HG03039 (cell line): ENCODE measurements around the gene TMEM132E.
"Not testable (repeated sequence)": the region's sequence is repeated elsewhere in the genome, so short reads cannot be mapped to it uniquely, and the experiment has no call there.

Experiments
- ATAC-seq: cut with Tn5 transposase; IDR thresholded peaks from one replicate; pipeline ENCODE4 v1.9.1; 2021; ENCODE audit warnings: mild to moderate bottlenecking, moderate library complexity; ENCODE audit not compliant: unreplicated experiment

The TMEM132E gene

GRCh38 chr17:34579017-34579946 lies at the start of gene TMEM132E:
Gene TMEM132E (plus strand): TSS chr17:34579582. CDS start chr17:34581077, 1,495 bp downstream.
- no peak for ATAC-seq

- no peak for ATAC-seq
Observed at GRCh38 chr17:34530918-34531317, 48.5 kb upstream of the TMEM132E start.

GRCh38 chr17:34532281-34533065 lies 46.9 kb upstream of the TMEM132E start:
- no peak for ATAC-seq

GRCh38 chr17:34533806-34534527 lies 45.4 kb upstream of the TMEM132E start:
- no peak for ATAC-seq

- no peak for ATAC-seq
Observed at GRCh38 chr17:34537445-34537844, 41.9 kb upstream of the TMEM132E start.

GRCh38 chr17:34538582-34538981 lies 40.8 kb upstream of the TMEM132E start:
- ATAC-seq: not testable (repeated sequence)

- ATAC-seq: no peak
Observed at GRCh38 chr17:34539881-34540280, 39.5 kb upstream of the TMEM132E start.

- no peak for ATAC-seq
Observed at GRCh38 chr17:34542700-34543336, 36.6 kb upstream of the TMEM132E start.

GRCh38 chr17:34547453-34548063 lies 31.8 kb upstream of the TMEM132E start:
- no peak for ATAC-seq

GRCh38 chr17:34549966-34550365 lies 29.4 kb upstream of the TMEM132E start:
- ATAC-seq: no peak

- no peak for ATAC-seq
Observed at GRCh38 chr17:34553907-34554306, 25.5 kb upstream of the TMEM132E start.

- no peak for ATAC-seq
Observed at GRCh38 chr17:34556384-34556783, 23.0 kb upstream of the TMEM132E start.

- no peak for ATAC-seq
Observed at GRCh38 chr17:34556931-34557330, 22.5 kb upstream of the TMEM132E start.

- no peak for ATAC-seq
Observed at GRCh38 chr17:34561328-34561727, 18.1 kb upstream of the TMEM132E start.

- ATAC-seq: no peak
Observed at GRCh38 chr17:34562387-34562786, 17.0 kb upstream of the TMEM132E start.

GRCh38 chr17:34565713-34566112 lies 13.7 kb upstream of the TMEM132E start:
- no peak for ATAC-seq

- no peak for ATAC-seq
Observed at GRCh38 chr17:34566201-34566600, 13.2 kb upstream of the TMEM132E start.

GRCh38 chr17:34566873-34567272 lies 12.5 kb upstream of the TMEM132E start:
- no peak for ATAC-seq

GRCh38 chr17:34567691-34568465 lies 11.5 kb upstream of the TMEM132E start:
- no peak for ATAC-seq
